Mucosa of rectum (tissue), 2 donors: ENCODE measurements around the gene ANKRD13B.

Source experiments
- H3K27ac ChIP-seq, 2 donors: one replicate each; pipeline ENCODE4 v1.7.0; 2013; ENCODE audit warnings: inconsistent platforms in 2 of 2, low read depth in 2 of 2, low read length in 2 of 2
- H3K27me3 ChIP-seq, 2 donors: one replicate each; pipeline ENCODE4 v1.7.0; 2013; ENCODE audit warnings: low read length in 2 of 2; ENCODE audit not compliant: control insufficient read depth in 2 of 2, insufficient read depth in 2 of 2
- H3K36me3 ChIP-seq, 2 donors: one replicate each; pipeline ENCODE4 v1.7.0; 2013; ENCODE audit warnings: low read length in 2 of 2; ENCODE audit not compliant: control insufficient read depth in 2 of 2, insufficient read depth in 2 of 2
- H3K4me1 ChIP-seq, 2 donors: one replicate each; pipeline ENCODE4 v1.7.0; 2013; ENCODE audit warnings: low read length in 2 of 2, mild to moderate bottlenecking in 1 of 2; ENCODE audit not compliant: control insufficient read depth in 2 of 2, insufficient read depth in 2 of 2
- H3K4me3 ChIP-seq, 2 donors: one replicate each; pipeline ENCODE4 v1.7.0; 2013; ENCODE audit warnings: low read length in 2 of 2
- H3K9ac ChIP-seq, 2 donors: one replicate each; pipeline ENCODE4 v1.7.0; 2013; ENCODE audit warnings: low read length in 2 of 2, low read depth in 1 of 2, mild to moderate bottlenecking in 1 of 2
- H3K9me3 ChIP-seq, 2 donors: one replicate each; pipeline ENCODE4 v1.7.0; 2013; ENCODE audit warnings: low read length in 2 of 2; ENCODE audit not compliant: control insufficient read depth in 2 of 2
- donor health status: healthy.
- donor health status: Normal muscosa, but diverticular disease.

ANKRD13B gene

GRCh38 chr17:29595107-29595942, 2.4 kb downstream of the ANKRD13B start:
- no peaks in the 10 kb centered on the region for H3K36me3 ChIP-seq
- H3K4me1 ChIP-seq: peaks cover 24 to 29% of the 10 kb centered on the region in 2 donors
- H3K9ac ChIP-seq: no peak overlapping the region
- H3K9me3 ChIP-seq: no peaks in the 10 kb centered on the region
- H3K27me3 ChIP-seq: no peaks in the 10 kb centered on the region
- H3K4me3 ChIP-seq: no peak overlapping the region
- H3K27ac ChIP-seq: no peak overlapping the region

GRCh38 chr17:29595943-29596774, 3.2 kb downstream of the ANKRD13B start:
- no peak overlapping the region for H3K27ac ChIP-seq
- H3K4me3 ChIP-seq: no peak overlapping the region
- H3K36me3 ChIP-seq: no peaks in the 10 kb centered on the region
- no peaks in the 10 kb centered on the region for H3K27me3 ChIP-seq
- H3K9ac ChIP-seq: no peak overlapping the region
- peaks cover 18 to 22% of the 10 kb centered on the region in 2 donors for H3K4me1 ChIP-seq
- no peaks in the 10 kb centered on the region for H3K9me3 ChIP-seq

DNA sequence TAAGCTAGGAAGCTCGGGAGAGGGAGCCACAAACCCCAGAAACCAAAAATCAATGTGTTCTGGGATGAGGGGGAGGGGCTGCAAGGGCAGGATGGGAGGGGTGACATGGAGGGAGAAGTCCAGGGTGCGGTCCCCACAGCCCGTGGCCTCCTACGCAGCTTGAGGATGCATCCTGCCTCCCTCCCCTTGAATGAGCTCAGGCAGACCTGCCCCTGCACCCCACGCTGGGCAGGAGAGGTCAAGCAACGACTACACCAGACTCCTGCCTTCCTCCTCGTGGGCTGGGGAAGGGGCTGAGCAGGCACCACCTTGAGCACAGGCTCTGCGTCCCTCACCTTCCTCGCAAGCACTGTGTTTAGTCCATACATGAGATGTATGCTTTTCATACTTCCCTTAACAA, 3.9 kb downstream of the ANKRD13B start:
- peaks cover 11 to 17% of the 10 kb centered on the region in 2 donors for H3K4me1 ChIP-seq
- H3K9ac ChIP-seq: no peak overlapping the region
- H3K4me3 ChIP-seq: no peak overlapping the region
- H3K9me3 ChIP-seq: no peaks in the 10 kb centered on the region
- H3K27ac ChIP-seq: no peak overlapping the region
- no peaks in the 10 kb centered on the region for H3K36me3 ChIP-seq
- no peaks in the 10 kb centered on the region for H3K27me3 ChIP-seq

- peaks cover 3 to 9% of the 10 kb centered on the region in 2 donors for H3K4me1 ChIP-seq
- no peak overlapping the region for H3K9ac ChIP-seq
- no peaks in the 10 kb centered on the region for H3K36me3 ChIP-seq
- no peak overlapping the region for H3K27ac ChIP-seq
- no peaks in the 10 kb centered on the region for H3K27me3 ChIP-seq
- H3K9me3 ChIP-seq: no peaks in the 10 kb centered on the region
- H3K4me3 ChIP-seq: no peak overlapping the region
These were observed 4.6 kb downstream of the ANKRD13B start for GRCh38 chr17:29597361-29598172.

DNA sequence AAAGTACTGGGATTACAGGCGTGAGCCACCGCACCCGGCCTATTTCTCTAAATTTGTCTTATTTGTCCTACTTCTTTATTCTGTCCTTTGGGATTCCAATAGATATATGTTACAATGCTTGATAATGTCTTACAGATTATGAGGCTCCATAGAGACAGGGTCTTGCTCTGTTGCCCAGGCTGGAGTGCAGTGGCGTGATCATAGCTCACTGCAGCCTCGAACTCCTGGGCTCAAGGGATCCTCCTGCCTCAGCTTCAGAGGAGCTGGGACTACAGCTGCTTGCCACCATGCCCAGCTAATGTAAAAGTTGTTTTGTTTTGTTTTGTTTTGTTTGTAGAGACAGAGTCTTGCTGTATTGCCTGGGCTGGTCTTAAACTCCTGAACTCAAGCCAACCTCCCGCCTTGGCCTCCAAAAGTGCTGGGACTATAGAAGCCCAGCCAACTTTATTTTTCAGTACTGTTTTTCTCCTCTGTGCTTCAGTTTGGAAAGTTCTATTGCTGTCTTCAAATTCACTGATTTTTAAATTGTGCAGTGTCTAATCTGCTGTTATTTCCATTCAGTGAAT, 10.3 kb downstream of the ANKRD13B start:
- Histone ChIP-seq H3K27me3 (no peaks in the 10 kb centered on the region), H3K4me3 (no peak overlapping the region), H3K27ac (no peak overlapping the region), H3K36me3 (no peaks in the 10 kb centered on the region), H3K4me1 (no peaks in the 10 kb centered on the region), H3K9ac (no peak overlapping the region), H3K9me3 (no peaks in the 10 kb centered on the region)

- no peak overlapping the region for H3K4me3 ChIP-seq
- no peaks in the 10 kb centered on the region for H3K27me3 ChIP-seq
- no peak overlapping the region for H3K9ac ChIP-seq
- no peak overlapping the region for H3K27ac ChIP-seq
- no peaks in the 10 kb centered on the region for H3K9me3 ChIP-seq
- no peaks in the 10 kb centered on the region for H3K36me3 ChIP-seq
- no peaks in the 10 kb centered on the region for H3K4me1 ChIP-seq
These were observed 14.7 kb downstream of the ANKRD13B start for GRCh38 chr17:29607557-29608195.

DNA sequence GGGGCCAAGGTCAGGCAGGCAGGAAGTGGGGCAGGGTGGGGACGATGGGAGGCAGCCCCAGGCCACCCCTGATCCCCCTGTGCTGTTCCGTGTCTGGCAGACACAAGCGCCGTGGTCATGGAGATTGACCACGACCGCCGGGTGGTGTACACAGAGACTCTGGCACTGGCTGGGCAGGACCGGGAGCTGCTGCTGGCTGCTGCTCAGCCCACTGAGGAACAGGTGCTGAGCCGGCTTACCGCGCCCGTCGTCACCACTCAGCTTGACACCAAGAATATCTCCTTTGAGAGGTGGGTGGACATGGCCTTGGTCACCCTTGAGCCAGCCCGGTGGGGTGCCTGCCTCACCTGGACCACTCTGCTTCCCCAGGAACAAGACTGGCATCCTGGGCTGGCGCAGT, 16.1 kb downstream of the ANKRD13B start:
- Histone ChIP-seq H3K4me1 (peaks cover 6% of the 10 kb centered on the region in 2 donors), H3K27me3 (no peaks in the 10 kb centered on the region), H3K9me3 (no peaks in the 10 kb centered on the region), H3K4me3 (no peak overlapping the region), H3K9ac (no peak overlapping the region), H3K27ac (no peak overlapping the region), H3K36me3 (no peaks in the 10 kb centered on the region)

DNA sequence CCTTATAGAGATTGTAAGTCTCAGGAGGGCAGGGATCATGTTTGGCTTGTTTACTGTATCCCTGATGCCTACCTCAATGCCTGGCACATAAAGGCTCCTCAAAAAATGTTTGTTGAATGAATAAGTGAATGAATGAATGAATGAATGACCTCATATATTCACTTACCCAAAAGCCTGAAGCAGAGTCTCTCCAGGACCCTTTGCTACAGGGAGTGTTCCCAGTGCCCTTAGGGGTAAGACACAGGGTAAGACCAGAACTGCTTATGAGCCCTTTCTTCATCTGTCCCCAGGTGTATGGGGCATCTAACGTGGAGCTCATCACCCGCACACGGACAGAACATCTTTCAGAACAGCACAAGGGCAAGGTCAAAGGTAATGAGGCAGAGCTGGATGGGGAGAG, 17.5 kb downstream of the ANKRD13B start:
- Histone ChIP-seq H3K36me3 (no peaks in the 10 kb centered on the region), H3K9me3 (no peaks in the 10 kb centered on the region), H3K27me3 (peaks cover 0 to 3% of the 10 kb centered on the region in 2 donors), H3K27ac (no peak overlapping the region), H3K9ac (no peak overlapping the region), H3K4me1 (peaks cover 14 to 17% of the 10 kb centered on the region in 2 donors), H3K4me3 (no peak overlapping the region)

GRCh38 chr17:29611351-29612093, 18.6 kb downstream of the ANKRD13B start:
- Histone ChIP-seq H3K36me3 (no peaks in the 10 kb centered on the region), H3K27me3 (peaks cover 7 to 9% of the 10 kb centered on the region in 2 donors), H3K4me1 (peaks cover 24 to 27% of the 10 kb centered on the region in 2 donors), H3K9ac (no peak overlapping the region), H3K9me3 (no peaks in the 10 kb centered on the region), H3K27ac (no peak overlapping the region), H3K4me3 (no peak overlapping the region)
